ENCODE results near the gene PTH1R.
"Not testable (repeated sequence)": the region's sequence is repeated elsewhere in the genome, so short reads cannot be mapped to it uniquely, and the experiment has no call there.

Gene PTH1R

DNA sequence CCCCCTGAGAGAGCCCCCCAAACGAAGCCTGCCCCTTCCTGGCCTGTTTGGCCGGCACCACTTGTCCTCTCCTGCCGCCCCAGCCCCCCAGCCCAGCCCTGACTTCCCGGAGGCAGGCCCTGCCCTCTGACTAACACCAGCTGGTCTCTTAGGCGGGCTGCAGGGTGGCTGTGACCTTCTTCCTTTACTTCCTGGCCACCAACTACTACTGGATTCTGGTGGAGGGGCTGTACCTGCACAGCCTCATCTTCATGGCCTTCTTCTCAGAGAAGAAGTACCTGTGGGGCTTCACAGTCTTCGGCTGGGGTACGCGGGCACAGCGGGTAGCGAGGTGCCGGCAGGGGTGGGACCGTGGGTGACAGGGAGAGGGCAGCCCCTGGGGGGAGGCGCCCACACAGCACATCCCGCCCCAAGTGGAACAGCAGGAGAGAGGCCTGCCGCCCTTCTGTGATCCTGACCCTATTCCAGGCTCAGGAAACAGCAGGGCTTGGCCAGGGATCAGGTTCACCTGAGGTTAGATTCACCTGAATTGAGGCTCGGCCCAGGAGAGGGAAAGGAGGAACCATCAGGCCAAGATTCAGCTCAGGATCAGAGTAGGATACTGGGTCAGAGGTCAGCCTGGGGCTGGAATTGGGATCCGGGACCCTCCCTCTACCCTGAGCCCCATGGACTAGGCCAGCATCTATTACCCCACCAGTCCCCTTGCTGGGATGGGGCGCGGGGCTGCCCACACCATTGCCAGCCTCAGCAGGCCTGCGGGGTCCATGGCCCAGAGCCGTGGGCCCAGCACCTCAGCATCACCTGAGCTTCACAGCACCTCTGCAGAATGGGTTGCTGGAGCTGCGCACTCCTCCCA, 21.9 kb downstream of the PTH1R start:
- no peak for DNase-seq (ENCODE audit: low read depth)

DNA sequence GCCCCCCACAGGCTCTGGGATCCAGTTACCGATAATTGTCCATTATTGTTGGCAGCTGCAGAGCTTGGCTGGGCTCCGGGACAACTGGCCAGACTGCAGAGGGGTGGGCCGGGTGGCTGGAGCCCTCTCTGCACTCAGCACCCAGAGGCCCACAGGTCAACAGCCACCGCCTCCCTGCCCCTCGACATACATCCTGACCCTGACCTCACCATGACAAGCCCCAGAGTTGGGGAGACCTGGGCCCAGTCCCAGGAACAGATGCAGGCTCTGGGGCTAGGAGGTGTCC, 22.4 kb downstream of the PTH1R start:
- DNase-seq (ENCODE audit: low read depth): no peak

DNA sequence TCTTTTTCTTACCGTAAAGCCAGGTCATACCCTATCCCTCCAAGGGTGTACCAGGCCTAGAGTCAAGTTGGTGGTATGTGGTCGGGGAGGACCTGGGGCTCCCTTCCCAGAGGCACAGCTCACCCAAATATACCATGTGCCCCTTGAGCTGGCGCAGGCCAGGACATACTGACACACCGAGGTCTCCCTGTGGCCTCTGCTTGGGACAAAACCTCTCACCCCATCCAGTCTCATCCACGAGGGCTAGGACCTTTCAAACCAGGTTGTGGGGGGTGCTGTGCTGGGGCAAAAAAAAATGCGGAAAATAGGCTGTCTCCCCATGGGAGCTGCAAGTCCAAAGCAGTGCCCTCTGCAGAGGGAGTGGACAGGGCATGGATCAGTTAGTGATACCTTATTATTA, 22.8 kb downstream of the PTH1R start:
- no peak for DNase-seq (ENCODE audit: low read depth)

GRCh38 chr3:46901061-46901460, 23.5 kb downstream of the PTH1R start:
- no peak for DNase-seq (ENCODE audit: low read depth)

GRCh38 chr3:46901591-46902187, 24.2 kb downstream of the PTH1R start:
- no peak for DNase-seq (ENCODE audit: low read depth)

DNA sequence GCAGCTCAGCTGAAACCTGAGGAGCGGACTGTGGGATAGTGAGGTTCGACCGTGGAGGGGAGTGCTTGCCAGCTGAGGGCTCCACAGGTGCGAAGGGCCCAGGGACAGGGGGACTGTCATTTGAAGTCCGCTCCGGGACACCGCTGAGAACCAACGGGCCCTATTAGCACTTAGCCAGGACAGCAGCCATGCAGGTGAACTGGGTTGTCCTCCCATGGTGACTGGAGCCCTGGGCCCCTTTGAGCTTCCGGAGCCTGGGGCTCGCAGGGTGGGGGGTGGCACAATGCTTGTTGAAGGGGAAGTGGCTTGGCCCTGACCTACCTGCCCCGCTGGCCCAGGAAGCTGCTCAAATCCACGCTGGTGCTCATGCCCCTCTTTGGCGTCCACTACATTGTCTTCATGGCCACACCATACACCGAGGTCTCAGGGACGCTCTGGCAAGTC, 24.7 kb downstream of the PTH1R start:
- no peak for DNase-seq (ENCODE audit: low read depth)

DNA sequence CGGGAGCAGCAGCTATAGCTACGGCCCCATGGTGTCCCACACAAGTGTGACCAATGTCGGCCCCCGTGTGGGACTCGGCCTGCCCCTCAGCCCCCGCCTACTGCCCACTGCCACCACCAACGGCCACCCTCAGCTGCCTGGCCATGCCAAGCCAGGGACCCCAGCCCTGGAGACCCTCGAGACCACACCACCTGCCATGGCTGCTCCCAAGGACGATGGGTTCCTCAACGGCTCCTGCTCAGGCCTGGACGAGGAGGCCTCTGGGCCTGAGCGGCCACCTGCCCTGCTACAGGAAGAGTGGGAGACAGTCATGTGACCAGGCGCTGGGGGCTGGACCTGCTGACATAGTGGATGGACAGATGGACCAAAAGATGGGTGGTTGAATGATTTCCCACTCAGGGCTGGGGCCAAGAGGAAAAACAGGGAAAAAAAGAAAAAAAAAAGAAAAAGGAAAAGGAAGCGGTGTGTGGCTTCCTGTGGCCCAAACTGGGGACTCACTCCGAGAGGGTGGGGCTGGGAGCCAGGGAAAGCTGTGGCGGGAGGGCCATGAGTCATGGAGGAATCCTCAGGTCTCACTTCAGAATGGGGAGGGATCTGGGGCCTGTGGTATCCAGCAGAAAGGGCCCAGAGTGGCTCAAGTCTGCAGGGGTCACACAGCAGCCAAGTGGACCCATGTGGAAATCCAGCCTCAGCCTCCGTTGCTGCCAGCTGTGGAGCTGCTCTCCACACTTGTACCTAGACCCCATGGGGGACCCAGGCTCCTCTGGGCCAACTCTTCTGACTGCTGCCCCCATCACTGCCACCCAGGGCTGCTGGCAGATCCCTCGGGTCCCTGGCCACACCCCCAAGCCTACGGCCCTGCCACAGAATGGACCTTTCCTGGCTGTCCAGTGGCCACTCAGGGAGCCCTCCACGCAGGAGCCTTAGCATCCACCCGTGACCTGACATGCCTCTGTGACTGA, 26.1 kb downstream of the PTH1R start:
- no peak for DNase-seq (ENCODE audit: low read depth)

DNA sequence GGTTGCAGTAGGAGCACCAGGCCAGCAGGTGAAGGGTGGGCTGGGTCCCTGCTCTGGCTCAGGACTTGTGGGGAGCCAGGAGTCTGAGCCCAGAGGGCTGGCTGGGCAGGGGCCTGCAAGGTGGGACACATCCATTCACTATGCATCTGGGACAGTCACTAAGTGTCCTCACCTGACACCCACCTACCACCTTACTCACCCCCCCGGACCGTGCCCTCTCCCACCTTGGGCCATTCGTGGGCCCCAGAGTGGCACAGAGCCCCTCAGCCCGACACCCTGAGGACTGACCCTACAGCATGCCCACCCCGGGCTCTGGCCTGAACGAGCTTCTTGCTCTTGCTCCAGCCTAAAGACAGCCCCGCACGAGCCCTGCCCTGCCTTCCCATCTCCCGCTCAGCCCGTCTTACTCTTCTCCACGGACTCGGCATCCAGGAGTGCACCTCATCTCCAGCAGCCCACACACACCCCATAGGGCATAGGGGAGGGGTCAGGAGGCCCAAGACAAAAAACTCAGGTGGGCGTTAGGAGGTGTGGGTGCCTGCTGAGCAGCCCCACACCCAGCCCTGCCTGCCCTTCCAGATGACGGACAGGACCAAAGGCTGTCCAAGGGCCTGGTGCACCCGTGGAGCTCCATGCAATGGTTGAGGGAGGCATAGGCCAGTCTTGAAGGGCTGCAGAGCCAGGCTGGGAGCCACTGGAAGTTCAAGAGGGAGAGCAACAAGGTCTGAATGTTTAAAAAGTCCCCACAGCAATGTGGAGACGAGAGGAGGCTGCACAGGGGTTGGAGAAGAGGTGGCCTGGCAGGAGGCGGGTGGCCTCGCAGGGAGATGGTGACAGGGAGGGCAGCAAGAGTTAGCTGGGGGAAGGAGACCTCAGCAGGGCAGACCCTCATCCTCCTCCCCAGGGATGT, 27.0 kb downstream of the PTH1R start:
- no peak for DNase-seq (ENCODE audit: low read depth)

DNA sequence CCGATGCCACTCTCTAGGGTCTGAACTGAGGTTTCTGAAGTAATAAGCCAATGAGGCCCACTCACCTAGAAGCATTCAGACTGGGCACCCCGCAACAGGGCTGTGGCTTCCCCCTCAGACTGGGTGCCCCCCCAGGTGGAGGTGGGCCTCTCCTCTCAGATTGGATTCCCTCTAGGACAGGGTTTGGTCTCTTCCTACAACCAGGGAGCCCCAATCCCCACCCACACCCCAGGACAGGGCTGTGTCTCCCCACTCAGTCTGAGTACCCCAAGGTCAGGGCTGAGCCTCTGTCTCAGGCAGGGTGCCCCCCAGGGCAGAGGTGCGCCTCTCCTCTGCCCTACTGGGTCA, 27.7 kb downstream of the PTH1R start:
- DNase-seq (ENCODE audit: low read depth): no peak

- DNase-seq (ENCODE audit: low read depth): no peak
Measured at GRCh38 chr3:46905661-46906451, 28.3 kb downstream of the PTH1R start.

DNA sequence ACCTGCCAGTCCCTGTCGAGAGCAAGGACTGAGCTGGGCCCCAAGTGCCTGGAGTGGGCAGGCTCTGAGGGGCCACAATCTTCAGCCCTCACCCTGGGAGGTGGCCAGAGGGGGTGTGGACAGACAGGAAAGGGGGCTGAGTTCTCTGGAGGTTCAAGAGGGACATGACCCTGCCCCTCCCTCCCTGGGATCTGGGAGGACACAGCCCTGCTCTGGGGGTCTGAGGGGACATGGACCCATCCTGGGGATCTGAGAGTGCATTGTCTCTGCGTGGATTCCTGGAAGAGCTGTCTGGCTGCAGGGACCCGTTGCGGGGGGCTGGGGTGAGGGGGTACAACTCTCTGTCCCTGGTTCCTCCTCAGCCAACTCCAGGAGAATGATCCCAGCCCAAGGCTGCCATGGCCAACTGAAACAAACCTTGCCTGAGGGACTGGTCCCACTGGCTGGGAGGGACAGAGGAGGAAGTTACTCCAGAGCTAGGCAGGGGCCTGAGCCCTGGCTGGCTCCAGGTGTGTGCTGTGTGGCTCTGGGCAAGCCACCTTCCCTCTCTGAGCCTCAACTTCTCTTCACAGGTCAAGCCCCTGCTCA, 29.0 kb downstream of the PTH1R start:
- DNase-seq (ENCODE audit: low read depth): no peak

GRCh38 chr3:46907271-46907670, 29.8 kb downstream of the PTH1R start:
- DNase-seq (ENCODE audit: low read depth): no peak

GRCh38 chr3:46907960-46908293, 30.4 kb downstream of the PTH1R start:
- no peak for DNase-seq (ENCODE audit: low read depth)

DNA sequence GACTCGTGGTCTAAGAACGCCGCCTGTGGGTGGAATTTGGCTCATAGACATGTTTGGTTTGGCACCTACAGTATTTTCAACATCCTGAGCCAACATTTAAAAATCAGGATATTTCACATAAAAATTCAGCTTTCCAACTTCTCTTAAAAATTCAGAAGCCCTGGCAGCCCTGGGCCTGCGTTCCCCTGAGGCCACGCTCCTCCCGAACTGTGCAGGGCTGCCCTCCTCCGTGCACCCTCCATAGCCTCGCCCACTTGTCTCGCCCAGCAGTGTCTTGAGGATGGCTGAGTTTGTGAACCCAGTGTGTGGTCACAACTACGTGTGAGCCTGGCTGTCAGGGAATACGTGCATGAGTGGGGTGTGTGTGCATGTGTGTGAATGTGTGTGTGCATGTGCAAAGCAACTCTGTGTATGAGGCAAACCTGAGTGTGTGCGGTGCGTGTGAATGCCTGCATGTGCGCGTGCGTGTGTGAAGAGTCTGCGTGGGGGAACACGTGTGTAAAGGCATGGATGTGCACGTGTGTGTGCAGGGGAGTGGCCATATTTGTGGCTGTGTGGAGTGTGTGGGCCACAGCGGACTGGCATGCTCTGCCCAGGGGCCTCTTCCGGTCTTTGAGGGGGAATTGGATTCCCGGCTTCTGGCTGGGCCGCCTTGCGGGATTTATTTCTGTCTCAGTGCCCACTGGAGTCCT, 30.9 kb downstream of the PTH1R start:
- no peak for DNase-seq (ENCODE audit: low read depth)

DNA sequence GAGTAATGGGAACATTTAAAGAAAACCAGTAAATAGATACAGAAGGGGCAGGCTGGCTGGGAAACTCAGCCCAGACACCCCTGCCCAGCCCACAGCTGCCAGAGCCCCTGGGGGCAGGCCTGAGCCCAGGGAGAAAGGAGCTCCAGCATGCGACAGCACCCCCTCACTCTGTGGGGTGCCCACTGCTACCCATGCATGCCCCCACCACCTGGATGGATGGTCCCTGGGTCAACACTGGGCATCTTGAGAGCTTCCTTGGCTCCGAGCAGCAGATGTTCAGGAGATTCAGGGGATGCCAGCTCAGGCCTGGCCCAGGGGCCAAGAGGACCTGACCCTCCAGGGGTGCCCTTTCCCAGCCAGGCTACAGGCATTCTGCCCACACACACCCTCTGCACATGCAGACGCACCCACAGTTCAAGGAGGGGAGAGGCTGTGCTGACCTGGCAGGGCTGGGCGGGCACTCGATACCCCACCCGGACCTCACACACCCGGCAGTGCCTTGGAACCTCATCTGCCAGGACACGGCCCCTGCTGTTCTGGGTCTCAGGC, 31.5 kb downstream of the PTH1R start:
- no peak for DNase-seq (ENCODE audit: low read depth)

DNA sequence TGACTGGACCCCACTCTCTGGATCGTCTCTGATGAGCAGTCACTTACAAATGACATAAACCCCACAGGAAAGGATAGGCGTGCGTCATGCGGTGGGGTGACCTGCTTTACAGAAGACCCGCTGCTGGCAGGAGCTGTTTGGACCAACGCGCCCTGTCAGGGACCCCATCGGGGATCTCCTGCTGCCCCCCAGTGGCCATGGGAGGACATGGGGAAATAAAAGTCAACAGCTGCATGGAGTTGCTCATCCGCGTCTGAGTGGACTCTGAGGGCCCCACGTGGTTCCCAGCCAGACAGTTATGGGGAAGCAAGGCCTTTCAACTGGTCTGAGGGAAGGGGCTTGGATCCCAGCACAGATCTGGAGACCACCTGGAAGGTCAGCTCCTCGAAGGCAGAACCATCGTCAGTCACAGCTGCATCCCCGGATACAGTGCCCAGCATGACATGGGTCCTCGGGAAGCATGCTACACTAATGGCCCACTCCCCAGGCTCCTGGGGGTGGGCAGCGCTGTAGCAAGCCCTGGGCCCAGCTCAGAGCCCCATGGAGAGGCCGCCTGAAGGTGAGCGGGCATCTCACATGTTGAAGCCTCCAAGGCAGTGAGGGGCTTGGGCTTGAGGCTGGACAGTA, 32.1 kb downstream of the PTH1R start:
- peak; percentile 72 for DNase-seq (ENCODE audit: low read depth)

GRCh38 chr3:46910166-46910760, 32.7 kb downstream of the PTH1R start:
- no peak for DNase-seq (ENCODE audit: low read depth)

DNA sequence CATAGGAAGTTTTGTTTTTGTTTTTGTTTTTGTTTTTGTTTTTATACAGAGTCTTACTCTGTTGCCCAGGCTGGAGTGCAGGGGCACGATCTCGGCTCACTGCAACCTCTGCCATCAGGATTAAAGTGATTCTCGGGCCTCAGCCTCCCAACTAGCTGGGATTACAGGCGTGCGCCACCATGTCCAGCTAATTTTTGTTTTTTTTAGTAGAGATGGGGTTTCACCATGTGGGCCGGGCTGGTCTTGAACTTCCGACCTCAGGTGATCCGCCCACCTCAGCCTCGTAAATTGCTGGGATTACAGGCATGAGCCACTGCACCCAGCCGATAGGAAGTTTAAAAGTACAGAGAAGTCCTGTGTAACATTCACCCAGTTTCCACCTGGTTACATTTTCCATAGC, 33.4 kb downstream of the PTH1R start:
- DNase-seq (ENCODE audit: low read depth): not testable (repeated sequence)

DNA sequence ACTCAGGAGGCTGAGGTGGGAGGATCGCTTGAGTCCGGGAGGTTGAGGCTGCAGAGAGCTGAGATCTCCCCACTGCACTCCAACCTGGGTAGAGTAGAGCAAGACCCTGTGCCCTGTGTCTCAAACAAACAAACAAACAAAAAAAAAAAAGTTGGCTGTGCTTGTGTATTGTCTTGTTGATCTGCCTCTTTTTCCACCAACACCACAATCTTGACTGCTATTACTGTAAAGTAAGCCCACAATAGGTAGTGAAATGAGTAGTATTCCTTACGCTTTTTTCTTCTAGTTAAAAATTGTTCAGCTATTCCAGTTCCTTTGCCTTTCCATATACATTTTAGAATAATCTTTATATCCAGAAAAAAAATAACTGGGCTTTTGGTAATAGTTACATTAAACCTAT, 35.5 kb downstream of the PTH1R start:
- DNase-seq (ENCODE audit: low read depth): no peak

Measured in activated T-cell treated with anti-CD3 and anti-CD28 coated beads for 1 hour (primary cell).